ENCODE data around the gene TMEM121.
"Not testable (repeated sequence)": the region's sequence is repeated elsewhere in the genome, so short reads cannot be mapped to it uniquely, and the experiment has no call there.

- not testable (repeated sequence) for TF ChIP-seq POLR2A (IDR thresholded peaks at IDR 0.05; ENCODE audit: low read length); GATA1 (IDR thresholded peaks at IDR 0.05; ENCODE audit: low read depth, low read length)
Measured at GRCh38 chr14:105567164-105568103, 41.1 kb downstream of the TMEM121 start.
